DND-41 (cell line): ENCODE results near the gene SLC24A4.

ENCODE experiments used
- ATAC-seq: fragments of 200-7000 bp; cut with Tn5 transposase; 3 replicates; pipeline ENCODE4 v1.9.1; 2021; ENCODE audit warnings: low read depth; ENCODE audit not compliant: insufficient read depth
- DNase-seq: peaks from one replicate; pipeline ENCODE4 v3.0.0-alpha.2; 2020
- H2AFZ ChIP-seq: 2 replicates; pipeline ENCODE4 v1.6.0; 2012; ENCODE audit warnings: low read depth, low read length
- H3K27ac ChIP-seq: 2 replicates; pipeline ENCODE4 v1.5.1; 2012; ENCODE audit warnings: low read length, inconsistent platforms
- H3K27me3 ChIP-seq: fragments of 200-600 bp; sonication (generic); 2 replicates; pipeline ENCODE4 v1.6.0; 2012; ENCODE audit warnings: low read length, mild to moderate bottlenecking, inconsistent platforms; ENCODE audit not compliant: insufficient read depth, poor library complexity
- H3K36me3 ChIP-seq: 2 replicates; pipeline ENCODE4 v1.5.1; 2012; ENCODE audit warnings: low read length, inconsistent platforms; ENCODE audit not compliant: insufficient read depth
- H3K4me1 ChIP-seq: 2 replicates; pipeline ENCODE4 v1.5.1; 2012; ENCODE audit warnings: mild to moderate bottlenecking, low read length; ENCODE audit not compliant: insufficient read depth
- H3K4me2 ChIP-seq: 2 replicates; pipeline ENCODE4 v1.6.0; 2012; ENCODE audit warnings: mild to moderate bottlenecking, moderate library complexity, low read length, inconsistent platforms; ENCODE audit not compliant: insufficient read depth
- H3K4me3 ChIP-seq, 2 experiments: fragments of 200-600 bp in 1 of 2; shearing (Covaris generic) in 1 of 2; 2 replicates each; pipeline ENCODE4 v1.5.1; 2012 to 2016; ENCODE audit warnings: inconsistent platforms in 2 of 2, low read length in 2 of 2, mild to moderate bottlenecking in 2 of 2, low read depth in 1 of 2, moderate library complexity in 1 of 2
- H3K79me2 ChIP-seq: 2 replicates; pipeline ENCODE4 v1.6.0; 2012; ENCODE audit warnings: low read length, inconsistent platforms; ENCODE audit not compliant: insufficient read depth
- H3K9ac ChIP-seq: 2 replicates; pipeline ENCODE4 v1.6.0; 2012; ENCODE audit warnings: low read depth, mild to moderate bottlenecking, inconsistent platforms, low read length, moderate library complexity
- H3K9me3 ChIP-seq: 2 replicates; pipeline ENCODE4 v1.5.1; 2012; ENCODE audit warnings: low read length, moderate library complexity, mild to moderate bottlenecking, inconsistent platforms; ENCODE audit not compliant: insufficient read depth, severe bottlenecking
- H4K20me1 ChIP-seq: 2 replicates; pipeline ENCODE4 v1.6.0; 2012; ENCODE audit warnings: low read length; ENCODE audit not compliant: insufficient read depth
- CTCF ChIP-seq: IDR thresholded peaks from 2 replicates; pipeline ENCODE4 v1.5.1; 2012; ENCODE audit warnings: borderline replicate concordance, low read length, moderate library complexity, mild to moderate bottlenecking; ENCODE audit not compliant: poor library complexity, severe bottlenecking; ENCODE audit errors: extremely low read depth
- EZH2 ChIP-seq: IDR thresholded peaks from 3 replicates; pipeline ENCODE4 v1.6.1; 2012; ENCODE audit warnings: borderline replicate concordance, low read depth, mild to moderate bottlenecking, moderate library complexity, low read length, inconsistent platforms; ENCODE audit not compliant: severe bottlenecking

SLC24A4 gene

GRCh38 chr14:92460541-92460915, 137.6 kb downstream of the SLC24A4 start:
- ATAC-seq = no peak
- no peaks in the 10 kb centered on the region for H3K9me3 ChIP-seq
- no peaks in the 10 kb centered on the region for H4K20me1 ChIP-seq
- H3K4me2 ChIP-seq = no peak overlapping the region
- no peak overlapping the region for H2AFZ ChIP-seq
- no peak for DNase-seq
- H3K9ac ChIP-seq = no peak overlapping the region
- no peaks in the 10 kb centered on the region for H3K4me1 ChIP-seq
- no peaks in the 10 kb centered on the region for H3K79me2 ChIP-seq
- TF ChIP-seq EZH2 = no peak
- no peak overlapping the region for H3K4me3 ChIP-seq
- no peaks in the 10 kb centered on the region for H3K27me3 ChIP-seq
- H3K27ac ChIP-seq = no peak overlapping the region
- H3K36me3 ChIP-seq = no peaks in the 10 kb centered on the region

GRCh38 chr14:92460916-92461579, 138.1 kb downstream of the SLC24A4 start:
- ATAC-seq (no peak), DNase-seq (no peak)
- no peak overlapping the region for H3K9ac ChIP-seq
- H3K4me1 ChIP-seq = no peaks in the 10 kb centered on the region
- H3K27ac ChIP-seq = no peak overlapping the region
- H3K27me3 ChIP-seq = no peaks in the 10 kb centered on the region
- H2AFZ ChIP-seq = no peak overlapping the region
- TF ChIP-seq CTCF (no peak), EZH2 (no peak)
- no peak overlapping the region for H3K4me2 ChIP-seq
- H3K4me3 ChIP-seq = no peak overlapping the region
- no peaks in the 10 kb centered on the region for H3K36me3 ChIP-seq
- no peaks in the 10 kb centered on the region for H3K79me2 ChIP-seq
- no peaks in the 10 kb centered on the region for H4K20me1 ChIP-seq
- no peaks in the 10 kb centered on the region for H3K9me3 ChIP-seq

- Histone ChIP-seq H3K9ac (no peak overlapping the region), H3K4me1 (no peaks in the 10 kb centered on the region), H3K4me2 (no peak overlapping the region), H3K36me3 (no peaks in the 10 kb centered on the region), H2AFZ (no peak overlapping the region), H3K4me3 (no peak overlapping the region), H4K20me1 (no peaks in the 10 kb centered on the region), H3K27me3 (no peaks in the 10 kb centered on the region), H3K79me2 (no peaks in the 10 kb centered on the region), H3K27ac (no peak overlapping the region), H3K9me3 (no peaks in the 10 kb centered on the region)
- no peak for DNase-seq
- TF ChIP-seq EZH2 (no peak), CTCF (no peak)
- no peak for ATAC-seq
These were observed 138.9 kb downstream of the SLC24A4 start for GRCh38 chr14:92461891-92462290.

GRCh38 chr14:92462568-92462967, 139.6 kb downstream of the SLC24A4 start:
- TF ChIP-seq CTCF (no peak), EZH2 (no peak)
- no peaks in the 10 kb centered on the region for H3K36me3 ChIP-seq
- ATAC-seq (no peak), DNase-seq (no peak)
- H3K27me3 ChIP-seq = no peaks in the 10 kb centered on the region
- H3K79me2 ChIP-seq = no peaks in the 10 kb centered on the region
- no peaks in the 10 kb centered on the region for H3K4me1 ChIP-seq
- no peak overlapping the region for H3K27ac ChIP-seq
- no peak overlapping the region for H3K4me3 ChIP-seq
- H3K4me2 ChIP-seq = no peak overlapping the region
- H2AFZ ChIP-seq = no peak overlapping the region
- no peaks in the 10 kb centered on the region for H4K20me1 ChIP-seq
- no peaks in the 10 kb centered on the region for H3K9me3 ChIP-seq
- H3K9ac ChIP-seq = no peak overlapping the region
